Smooth muscle cell (in vitro differentiated cells): ENCODE data around the gene CLSTN2. TPM values are rescaled to one million over a fixed set of nuclear protein-coding genes. Genes with fewer than 3 reads are reported as not detected.

ENCODE experiments used
- DNase-seq: peaks from one replicate; lab custom pipeline; 2025; ENCODE audit not compliant: unreplicated experiment; lab: John Stamatoyannopoulos, UW
- H2AFZ ChIP-seq: fragments of 200-600 bp; sonication (generic); 2 replicates; pipeline ENCODE4 v1.6.0; 2016; ENCODE audit warnings: antibody characterized with exemption, low read depth, mild to moderate bottlenecking
- H3F3A ChIP-seq: fragments of 200-600 bp; sonication (generic); 2 replicates; pipeline ENCODE4 v1.6.0; 2017; ENCODE audit warnings: antibody characterized with exemption, low read depth
- H3K27ac ChIP-seq: fragments of 200-600 bp; sonication (generic); 2 replicates; pipeline ENCODE4 v1.5.1; 2016; ENCODE audit warnings: low read depth, mild to moderate bottlenecking
- H3K27me3 ChIP-seq: fragments of 200-600 bp; sonication (generic); 2 replicates; pipeline ENCODE4 v1.6.1; 2016; ENCODE audit warnings: low read depth, mild to moderate bottlenecking
- H3K36me3 ChIP-seq: fragments of 200-600 bp; sonication (generic); 2 replicates; pipeline ENCODE4 v1.5.1; 2016; ENCODE audit warnings: low read depth
- H3K4me1 ChIP-seq: fragments of 200-600 bp; sonication (generic); 2 replicates; pipeline ENCODE4 v1.5.1; 2016; ENCODE audit warnings: low read depth
- H3K4me2 ChIP-seq: fragments of 200-600 bp; sonication (generic); 2 replicates; pipeline ENCODE4 v1.6.0; 2016; ENCODE audit warnings: mild to moderate bottlenecking
- H3K4me3 ChIP-seq: fragments of 200-600 bp; sonication (generic); 2 replicates; pipeline ENCODE4 v1.5.1; 2016; ENCODE audit warnings: mild to moderate bottlenecking
- H3K79me2 ChIP-seq: fragments of 200-600 bp; sonication (generic); 2 replicates; pipeline ENCODE4 v1.6.0; 2016; ENCODE audit warnings: low read depth, mild to moderate bottlenecking
- H3K9ac ChIP-seq: fragments of 200-600 bp; sonication (generic); 2 replicates; pipeline ENCODE4 v1.6.0; 2016; ENCODE audit warnings: low read depth
- H3K9me3 ChIP-seq: fragments of 200-600 bp; sonication (generic); replicated peaks from 2 replicates; pipeline ENCODE4 v1.5.1; 2016; ENCODE audit warnings: low read depth
- H4K20me1 ChIP-seq: fragments of 200-600 bp; sonication (generic); 2 replicates; pipeline ENCODE4 v1.6.0; 2016; ENCODE audit warnings: low read depth
- CTCF ChIP-seq: fragments of 200-600 bp; sonication (generic); IDR thresholded peaks from 2 replicates; pipeline ENCODE4 v1.5.1; 2017; ENCODE audit warnings: borderline replicate concordance, mild to moderate bottlenecking, antibody characterized with exemption; ENCODE audit not compliant: insufficient read depth, poor library complexity, severe bottlenecking
- WGBS: methylation state at CpG from one replicate; pipeline ENCODE4 v1.1.7; 2016; ENCODE audit warnings: low lambda C conversion rate; 5-methylcytosine and 5-hydroxymethylcytosine counted together
- polyA plus RNA-seq: library from polyadenylated mRNA; unstranded; fragments of >200 nt; fragmentation: Nextera tagmentation; extraction: Ambion mirVana; gene quantifications from 2 replicates; pipeline ENCODE4 v1.2.1, GENCODE V29; 2016
- total RNA-seq: library from RNA; depleted of rRNA; stranded (reverse); fragments of >200 nt; gene quantifications from 2 replicates; pipeline ENCODE4 v1.2.3, GENCODE V29; 2014

The CLSTN2 gene
- total and polyA plus RNA-seq, 2 experiments from 2014 or later: 0.91 to 1.5 TPM

- WGBS: 95% methylated on average over 1 of the region's 1 CpG
- no peak for DNase-seq
These were observed 308.6 kb downstream of the CLSTN2 start for GRCh38 chr3:140243575-140243974.

GRCh38 chr3:140244893-140245292, 309.9 kb downstream of the CLSTN2 start:
- Histone ChIP-seq H3K9me3 (no peaks in the 10 kb centered on the region), H3K4me3 (no peak overlapping the region), H3K9ac (no peak overlapping the region), H2AFZ (no peak overlapping the region), H3K27ac (no peak overlapping the region), H3K36me3 (no peaks in the 10 kb centered on the region), H3K4me2 (no peak overlapping the region), H3F3A (no peaks in the 10 kb centered on the region), H3K79me2 (no peaks in the 10 kb centered on the region), H3K27me3 (no peaks in the 10 kb centered on the region), H3K4me1 (no peaks in the 10 kb centered on the region), H4K20me1 (no peaks in the 10 kb centered on the region)
- 46% methylated on average over 5 of the region's 5 CpGs for WGBS
- no peak for TF ChIP-seq CTCF
- no peak for DNase-seq

More at GRCh38 chr3:140243575-140243974, 308.6 kb downstream of the CLSTN2 start:
- no peak overlapping the region for H3K4me2 ChIP-seq
- H3K9me3 ChIP-seq: no peaks in the 10 kb centered on the region
- no peak overlapping the region for H3K9ac ChIP-seq
- H3K4me1 ChIP-seq: no peaks in the 10 kb centered on the region
- H3K27me3 ChIP-seq: no peaks in the 10 kb centered on the region
- no peaks in the 10 kb centered on the region for H3K36me3 ChIP-seq
- no peak for TF ChIP-seq CTCF
- no peaks in the 10 kb centered on the region for H3F3A ChIP-seq
- no peak overlapping the region for H3K27ac ChIP-seq
- H3K4me3 ChIP-seq: no peak overlapping the region
- H2AFZ ChIP-seq: no peak overlapping the region
- H3K79me2 ChIP-seq: no peaks in the 10 kb centered on the region
- no peaks in the 10 kb centered on the region for H4K20me1 ChIP-seq

GRCh38 chr3:140246578-140246977, 311.6 kb downstream of the CLSTN2 start:
- Histone ChIP-seq H3K4me3 (no peak overlapping the region), H3K36me3 (no peaks in the 10 kb centered on the region), H3K27me3 (no peaks in the 10 kb centered on the region), H3K27ac (no peak overlapping the region), H3F3A (no peaks in the 10 kb centered on the region), H3K4me1 (peaks cover 6% of the 10 kb centered on the region), H3K9me3 (no peaks in the 10 kb centered on the region), H3K9ac (no peak overlapping the region), H2AFZ (no peak overlapping the region), H3K4me2 (no peak overlapping the region), H3K79me2 (no peaks in the 10 kb centered on the region), H4K20me1 (no peaks in the 10 kb centered on the region)
- WGBS: 60% methylated on average over 3 of the region's 3 CpGs
- no peak for TF ChIP-seq CTCF
- no peak for DNase-seq

GRCh38 chr3:140247775-140248174, 312.8 kb downstream of the CLSTN2 start:
- no peak overlapping the region for H3K9ac ChIP-seq
- no peak for TF ChIP-seq CTCF

More at GRCh38 chr3:140247775-140248174, 312.8 kb downstream of the CLSTN2 start:
- Histone ChIP-seq H4K20me1 (no peaks in the 10 kb centered on the region), H3K4me1 (peaks cover 13% of the 10 kb centered on the region), H3K4me3 (no peak overlapping the region), H3K27me3 (no peaks in the 10 kb centered on the region), H3K9me3 (no peaks in the 10 kb centered on the region), H3K4me2 (no peak overlapping the region), H3F3A (no peaks in the 10 kb centered on the region), H3K79me2 (no peaks in the 10 kb centered on the region), H3K36me3 (no peaks in the 10 kb centered on the region), H2AFZ (no peak overlapping the region), H3K27ac (no peak overlapping the region)
- no peak for DNase-seq
